ENCODE data around the gene MTA3. TPM values are rescaled to one million over a fixed set of nuclear protein-coding genes. Genes with fewer than 3 reads are reported as not detected.

The MTA3 gene
- polyA plus RNA-seq, 1 experiment = 51.0 TPM

DNA sequence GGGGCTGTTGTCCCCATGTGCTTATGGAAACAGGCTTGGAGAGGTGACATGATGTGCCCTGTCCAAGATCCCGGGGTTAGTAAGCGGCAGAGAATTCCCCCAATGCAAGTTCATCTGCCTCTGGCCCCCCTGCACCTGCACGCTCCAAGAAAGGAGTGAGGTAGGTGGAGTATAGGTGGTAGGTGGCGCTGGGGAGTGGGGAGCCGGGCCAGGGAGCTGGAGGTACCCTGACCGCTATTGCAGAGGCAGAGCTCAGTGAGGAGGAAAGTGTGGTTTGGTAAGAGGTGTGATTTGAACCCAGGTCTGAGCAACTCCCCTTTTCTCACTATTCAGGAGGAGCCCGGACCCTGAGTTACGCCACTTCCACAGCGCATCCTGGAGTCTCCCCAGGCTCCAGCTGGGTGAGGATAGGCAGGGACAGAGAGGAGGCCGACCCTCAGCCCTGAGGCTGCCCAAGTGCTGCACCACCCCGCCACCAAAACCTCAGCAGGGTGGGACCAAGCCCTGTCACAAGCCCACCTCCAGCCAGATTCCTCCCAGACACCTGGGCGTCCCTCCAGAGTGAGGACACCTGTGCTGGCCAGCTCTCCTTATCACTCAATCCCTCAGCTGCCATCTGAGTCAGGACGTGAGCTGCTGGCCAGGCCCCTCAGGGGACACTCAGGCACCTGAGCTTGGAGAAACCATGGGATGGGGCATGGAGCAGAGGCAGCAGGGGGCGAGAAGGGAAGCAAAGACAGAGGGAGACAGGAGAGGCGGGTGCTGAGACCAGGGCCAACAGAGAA is 218.3 kb downstream of the MTA3 start:
- POLR2A ChIA-PET = no interaction called here
- H3K27me3 ChIP-seq (ENCODE audit: control insufficient read depth, insufficient read depth, low read length) = peaks cover 9% of the 10 kb centered on the region
- H3K27ac ChIP-seq (ENCODE audit: low read depth, low read length) = no peak overlapping the region
- no peaks in the 10 kb centered on the region for H3K9me3 ChIP-seq (ENCODE audit: control insufficient read depth, insufficient read depth, low read length)
- CTCF ChIA-PET = no interaction called here
- TF ChIP-seq, protein P1, sequence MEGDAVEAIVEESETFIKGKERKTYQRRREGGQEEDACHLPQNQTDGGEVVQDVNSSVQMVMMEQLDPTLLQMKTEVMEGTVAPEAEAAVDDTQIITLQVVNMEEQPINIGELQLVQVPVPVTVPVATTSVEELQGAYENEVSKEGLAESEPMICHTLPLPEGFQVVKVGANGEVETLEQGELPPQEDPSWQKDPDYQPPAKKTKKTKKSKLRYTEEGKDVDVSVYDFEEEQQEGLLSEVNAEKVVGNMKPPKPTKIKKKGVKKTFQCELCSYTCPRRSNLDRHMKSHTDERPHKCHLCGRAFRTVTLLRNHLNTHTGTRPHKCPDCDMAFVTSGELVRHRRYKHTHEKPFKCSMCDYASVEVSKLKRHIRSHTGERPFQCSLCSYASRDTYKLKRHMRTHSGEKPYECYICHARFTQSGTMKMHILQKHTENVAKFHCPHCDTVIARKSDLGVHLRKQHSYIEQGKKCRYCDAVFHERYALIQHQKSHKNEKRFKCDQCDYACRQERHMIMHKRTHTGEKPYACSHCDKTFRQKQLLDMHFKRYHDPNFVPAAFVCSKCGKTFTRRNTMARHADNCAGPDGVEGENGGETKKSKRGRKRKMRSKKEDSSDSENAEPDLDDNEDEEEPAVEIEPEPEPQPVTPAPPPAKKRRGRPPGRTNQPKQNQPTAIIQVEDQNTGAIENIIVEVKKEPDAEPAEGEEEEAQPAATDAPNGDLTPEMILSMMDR (IDR thresholded peaks at IDR 0.05; ENCODE audit: low read depth, low read length) = no peak
- no peak for DNase-seq (ENCODE audit: low read depth, low spot score)
- H3K4me3 ChIP-seq (ENCODE audit: low read depth, low read length) = no peak overlapping the region

DNA sequence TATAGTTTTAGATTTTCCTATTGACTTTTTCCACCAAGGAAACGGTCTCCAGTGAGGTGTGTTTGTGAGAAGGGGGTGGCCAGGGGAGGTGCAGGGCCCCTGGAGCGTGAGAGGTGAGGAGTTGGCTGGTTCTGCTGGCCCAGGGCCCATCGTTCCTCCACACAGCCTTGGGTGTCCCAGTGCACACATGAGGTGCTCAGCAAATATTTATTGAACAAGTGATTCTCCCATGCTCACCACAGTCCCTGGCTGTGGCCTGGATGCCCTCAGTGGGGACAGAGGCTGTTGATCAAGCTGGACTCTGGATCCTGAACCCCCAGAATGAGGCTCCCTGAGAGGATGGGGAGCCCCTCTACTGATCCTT is 219.0 kb downstream of the MTA3 start:
- TF ChIP-seq, protein P1 (IDR thresholded peaks at IDR 0.05; ENCODE audit: low read depth, low read length) = no peak
- H3K27ac ChIP-seq (ENCODE audit: low read depth, low read length) = no peak overlapping the region
- no peak for DNase-seq (ENCODE audit: low read depth, low spot score)
- ChIA-PET POLR2A (no interaction called here), CTCF (no interaction called here)
- no peaks in the 10 kb centered on the region for H3K9me3 ChIP-seq (ENCODE audit: control insufficient read depth, insufficient read depth, low read length)
- peaks cover 14% of the 10 kb centered on the region for H3K27me3 ChIP-seq (ENCODE audit: control insufficient read depth, insufficient read depth, low read length)
- H3K4me3 ChIP-seq (ENCODE audit: low read depth, low read length) = no peak overlapping the region

DNA sequence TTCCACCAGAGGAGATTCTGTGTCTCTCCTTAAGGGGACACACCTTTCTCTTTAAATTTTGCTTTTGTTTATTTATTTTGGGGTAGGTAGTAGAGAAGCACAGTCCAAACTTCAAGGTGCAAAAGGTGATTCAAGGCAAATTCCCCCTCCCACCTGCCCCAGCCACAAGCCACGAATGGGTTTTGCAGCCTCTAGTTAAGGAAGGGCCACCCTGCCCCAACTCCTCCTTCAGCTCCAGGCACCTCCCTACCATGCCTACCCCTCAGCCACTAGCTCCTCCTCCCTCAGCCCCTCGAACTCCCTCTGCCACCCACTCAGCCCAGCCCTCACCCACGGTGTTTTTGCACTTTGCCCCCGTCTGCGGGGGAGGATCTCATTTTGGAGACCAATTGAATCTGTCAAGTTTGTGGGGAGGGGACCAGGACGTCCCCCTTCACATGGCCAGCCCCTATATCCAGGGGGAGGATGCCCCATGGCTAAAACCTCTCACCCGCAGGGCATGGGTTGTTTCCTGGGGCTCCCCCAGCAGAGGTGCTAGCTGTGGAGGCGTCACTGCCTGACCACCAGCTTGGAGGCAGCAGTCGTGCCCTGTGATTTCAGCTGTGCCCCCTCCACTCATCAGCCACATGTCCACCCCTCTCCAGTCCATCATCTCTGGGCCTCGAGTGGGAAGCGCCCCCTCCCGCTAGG is 219.5 kb downstream of the MTA3 start:
- ChIA-PET CTCF (no interaction called here), POLR2A (no interaction called here)
- no peaks in the 10 kb centered on the region for H3K9me3 ChIP-seq (ENCODE audit: control insufficient read depth, insufficient read depth, low read length)
- H3K27ac ChIP-seq (ENCODE audit: low read depth, low read length) = no peak overlapping the region
- DNase-seq (ENCODE audit: low read depth, low spot score) = no peak
- peaks cover 18% of the 10 kb centered on the region for H3K27me3 ChIP-seq (ENCODE audit: control insufficient read depth, insufficient read depth, low read length)
- no peak overlapping the region for H3K4me3 ChIP-seq (ENCODE audit: low read depth, low read length)
- TF ChIP-seq, protein P1 (IDR thresholded peaks at IDR 0.05; ENCODE audit: low read depth, low read length) = no peak

DNA sequence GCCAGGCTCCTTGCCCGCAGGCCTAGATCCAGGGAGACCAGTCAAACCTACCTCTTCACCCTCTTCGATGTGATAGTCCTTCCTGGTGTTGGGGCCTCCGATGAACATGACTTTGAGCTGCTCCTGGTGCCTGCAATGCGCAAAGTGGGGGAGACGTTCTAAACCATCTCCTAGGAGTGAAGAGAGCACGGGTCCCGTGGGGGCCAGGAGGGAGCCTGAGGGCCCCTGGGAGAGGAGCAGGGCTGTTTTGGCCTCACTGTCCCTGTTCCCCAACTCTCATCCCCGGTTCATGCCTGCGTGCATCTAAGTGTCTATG is 220.0 kb downstream of the MTA3 start:
- no peak overlapping the region for H3K27ac ChIP-seq (ENCODE audit: low read depth, low read length)
- H3K4me3 ChIP-seq (ENCODE audit: low read depth, low read length) = no peak overlapping the region
- POLR2A ChIA-PET = no interaction called here
- no peaks in the 10 kb centered on the region for H3K9me3 ChIP-seq (ENCODE audit: control insufficient read depth, insufficient read depth, low read length)
- TF ChIP-seq, protein P1 (IDR thresholded peaks at IDR 0.05; ENCODE audit: low read depth, low read length) = no peak
- peaks cover 17% of the 10 kb centered on the region for H3K27me3 ChIP-seq (ENCODE audit: control insufficient read depth, insufficient read depth, low read length)
- CTCF ChIA-PET = no interaction called here
- no peak for DNase-seq (ENCODE audit: low read depth, low spot score)

DNA sequence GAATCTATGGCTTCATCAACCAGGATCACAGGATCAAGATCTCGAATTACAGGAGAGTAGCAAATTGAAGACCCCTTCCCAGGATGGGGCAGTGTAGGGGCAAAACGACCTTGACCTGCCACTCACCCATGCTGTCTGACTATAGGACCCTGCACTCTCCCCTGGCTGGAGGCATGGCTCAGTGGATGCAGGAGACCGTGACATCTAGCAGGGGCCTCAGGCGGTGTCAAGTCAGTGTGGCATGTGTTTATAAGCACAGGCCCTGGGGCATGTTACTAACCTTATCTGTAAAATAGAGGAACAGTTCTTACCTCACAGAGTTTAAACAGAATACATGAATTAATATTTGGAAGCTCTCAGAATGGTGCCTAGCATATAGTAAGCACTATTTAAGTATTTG is 220.4 kb downstream of the MTA3 start:
- H3K4me3 ChIP-seq (ENCODE audit: low read depth, low read length) = no peak overlapping the region
- DNase-seq (ENCODE audit: low read depth, low spot score) = no peak
- ChIA-PET CTCF (no interaction called here), POLR2A (no interaction called here)
- no peak overlapping the region for H3K27ac ChIP-seq (ENCODE audit: low read depth, low read length)
- TF ChIP-seq, protein P1 (IDR thresholded peaks at IDR 0.05; ENCODE audit: low read depth, low read length) = no peak
- H3K9me3 ChIP-seq (ENCODE audit: control insufficient read depth, insufficient read depth, low read length) = no peaks in the 10 kb centered on the region
- H3K27me3 ChIP-seq (ENCODE audit: control insufficient read depth, insufficient read depth, low read length) = peaks cover 17% of the 10 kb centered on the region
